Activated CD8-positive, alpha-beta memory T cell treated with anti-CD3 and anti-CD28 coated beads for 48 hours (primary cell): ENCODE data around the gene COPS9.

Source experiments
- DNase-seq, 3 experiments: peaks; one replicate each; pipeline ENCODE4 v3.0.0-alpha.2; 2020; ENCODE audit warnings: low read depth in 2 of 3, low spot score in 2 of 3

Gene COPS9

DNA sequence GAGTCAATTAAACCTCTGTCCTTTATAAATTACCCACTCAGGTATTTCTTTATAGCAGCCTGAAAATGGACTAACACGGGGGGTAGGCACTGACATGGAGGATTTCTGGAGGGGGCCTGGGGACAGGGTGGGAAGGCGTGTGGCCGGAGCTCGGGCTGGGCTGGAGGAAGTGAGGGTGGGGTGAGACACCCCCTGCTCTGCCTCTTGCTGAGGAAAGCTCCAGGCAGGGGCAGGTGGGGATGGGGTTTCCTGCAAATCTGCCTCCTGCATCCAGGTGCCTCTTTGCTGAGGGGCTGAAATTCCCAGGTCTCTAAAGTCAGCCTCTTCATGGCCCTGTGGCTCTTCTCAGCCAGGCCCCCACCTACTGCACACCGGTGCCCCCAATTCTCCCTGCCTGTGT, 30.1 kb upstream of the COPS9 start:
- no peak for DNase-seq

DNA sequence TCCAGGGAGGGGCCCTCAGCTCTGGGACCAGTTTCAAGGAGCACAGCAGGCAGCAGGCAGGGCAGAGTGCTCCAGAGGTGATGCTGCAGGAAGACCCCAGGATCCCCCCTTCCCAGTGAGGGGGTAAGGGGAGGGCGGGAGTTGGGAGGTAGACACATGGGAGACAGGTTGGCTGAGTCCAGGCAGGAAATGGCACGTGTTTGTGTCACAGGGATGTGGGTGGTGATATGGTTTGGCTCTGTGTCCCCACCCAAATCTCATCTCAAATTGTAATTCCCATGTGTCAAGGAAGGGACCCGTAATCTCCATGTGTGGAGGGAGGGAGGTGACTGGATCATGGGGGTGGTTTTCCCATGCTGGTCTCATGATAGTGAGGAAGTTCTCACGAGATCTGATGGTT, 29.6 kb upstream of the COPS9 start:
- no peak for DNase-seq

DNA sequence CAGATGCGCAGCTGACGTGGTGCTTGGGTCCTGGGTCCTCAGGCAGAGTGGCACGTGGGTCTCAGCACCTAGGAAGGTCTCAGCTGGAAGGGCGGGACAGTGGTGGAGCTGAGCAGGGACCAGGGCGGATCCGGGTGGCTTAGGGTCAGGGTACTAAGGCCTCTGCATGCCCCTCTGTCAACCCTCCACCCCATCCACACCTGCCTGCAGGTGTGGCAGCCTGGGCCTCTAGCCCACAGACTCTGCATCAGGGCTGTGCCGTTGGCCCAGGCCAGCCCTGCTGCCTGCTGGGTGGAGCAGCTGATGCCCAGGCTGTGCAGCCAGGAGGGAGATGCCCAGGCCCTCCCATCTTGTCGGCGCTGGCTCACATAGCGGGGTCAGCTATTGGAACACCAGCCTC, 28.9 kb upstream of the COPS9 start:
- no peak for DNase-seq

DNA sequence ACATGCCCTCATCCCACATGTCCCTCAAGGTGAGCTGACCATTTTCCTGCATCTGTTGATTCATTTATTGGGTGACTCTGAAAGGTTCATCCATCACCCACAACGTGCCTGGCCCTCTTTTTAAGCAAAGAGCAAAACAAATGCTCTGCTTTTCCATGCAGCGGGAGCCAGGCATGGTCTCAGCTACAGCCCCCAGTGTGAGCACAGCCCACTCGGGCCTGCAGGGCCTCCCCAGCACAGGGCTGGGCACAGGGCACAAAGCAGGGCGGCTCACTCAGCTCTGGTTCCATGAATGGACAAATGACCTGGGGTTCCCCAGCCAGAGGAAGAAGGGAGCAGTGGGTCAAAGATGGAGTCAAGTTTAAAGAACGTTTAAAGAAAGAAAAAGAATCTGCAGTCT, 28.5 kb upstream of the COPS9 start:
- no peak for DNase-seq

DNA sequence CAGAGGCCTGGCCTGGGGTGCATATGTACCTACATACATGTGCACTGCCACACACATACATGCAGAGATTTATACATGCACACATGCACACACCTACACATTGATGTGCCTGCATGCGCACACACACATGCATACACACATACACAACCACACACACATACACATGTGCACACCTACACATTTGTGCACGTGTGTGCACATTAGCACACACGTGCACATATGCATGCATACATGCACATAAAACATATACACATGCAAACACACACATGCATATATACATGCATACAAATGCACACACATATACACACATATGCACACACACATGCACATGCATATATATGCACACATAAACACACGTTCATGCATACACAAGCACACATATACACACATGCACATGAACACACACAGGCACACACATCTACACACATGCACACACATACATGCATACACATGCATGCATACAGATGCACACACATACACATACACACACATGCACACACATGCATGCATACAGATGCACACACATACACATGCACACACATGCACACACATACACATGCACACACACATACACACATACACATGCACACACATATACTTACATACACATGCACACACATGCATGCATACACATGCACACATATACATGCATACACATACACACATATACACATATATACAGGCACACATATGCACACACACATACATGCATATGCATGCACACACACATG, 27.9 kb upstream of the COPS9 start:
- DNase-seq, result no peak

DNA sequence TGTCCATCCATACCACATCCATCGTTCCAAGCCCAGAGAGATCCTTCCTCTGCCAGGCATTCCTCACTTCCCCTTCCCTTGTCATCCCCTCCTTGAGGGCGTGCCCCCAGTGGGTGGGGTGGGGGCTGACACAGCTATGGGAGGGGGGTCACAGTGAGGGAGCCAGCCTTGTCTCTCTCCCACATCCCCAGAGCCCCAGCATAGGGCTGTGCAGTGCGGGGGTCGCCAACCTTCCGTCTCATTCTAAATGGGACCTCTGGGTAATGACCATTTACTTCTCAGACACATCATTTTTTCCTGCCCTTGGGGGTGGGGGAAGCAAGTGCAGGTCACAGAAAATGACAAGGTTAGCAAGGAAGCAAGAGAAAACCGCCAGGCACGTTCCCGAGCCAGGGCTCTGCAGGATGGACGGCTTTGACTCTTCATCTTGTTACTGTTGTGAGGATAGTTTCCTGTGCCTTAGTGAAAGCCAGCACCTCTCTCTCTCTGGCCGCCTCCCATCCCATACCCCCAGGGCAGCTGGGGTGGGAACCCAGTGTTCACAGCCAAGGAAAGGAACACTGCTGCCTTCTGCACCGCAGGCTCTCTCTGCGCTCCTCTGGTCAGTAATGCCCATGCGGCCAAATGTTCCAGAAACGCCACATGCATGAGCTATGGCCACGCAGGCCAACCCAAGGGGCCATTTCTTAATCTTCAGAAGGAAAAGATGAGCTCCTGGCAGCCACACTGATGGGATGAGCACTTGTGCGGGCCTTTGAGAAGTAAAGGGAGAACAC, 27.0 kb upstream of the COPS9 start:
- DNase-seq, result no peak

DNA sequence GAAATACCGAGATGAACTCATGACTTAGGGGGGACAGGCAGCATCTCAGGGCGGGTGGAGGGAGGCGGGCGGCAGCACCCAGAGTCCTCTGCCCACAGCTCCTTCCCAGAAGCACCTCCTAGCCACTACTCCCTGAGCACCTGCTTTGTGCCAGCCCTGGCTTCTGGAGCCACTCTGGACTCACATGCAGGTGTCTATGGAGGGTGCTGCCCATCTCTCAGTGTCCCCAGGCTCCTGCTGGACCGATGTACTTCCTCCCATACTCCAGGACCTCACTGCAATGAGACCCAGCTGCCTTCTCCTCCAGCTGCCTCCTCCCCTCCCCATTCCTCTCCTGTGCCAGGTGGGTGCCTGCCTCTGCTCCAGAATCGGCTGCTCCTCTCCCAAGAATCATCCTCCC, 26.4 kb upstream of the COPS9 start:
- DNase-seq, result no peak

DNA sequence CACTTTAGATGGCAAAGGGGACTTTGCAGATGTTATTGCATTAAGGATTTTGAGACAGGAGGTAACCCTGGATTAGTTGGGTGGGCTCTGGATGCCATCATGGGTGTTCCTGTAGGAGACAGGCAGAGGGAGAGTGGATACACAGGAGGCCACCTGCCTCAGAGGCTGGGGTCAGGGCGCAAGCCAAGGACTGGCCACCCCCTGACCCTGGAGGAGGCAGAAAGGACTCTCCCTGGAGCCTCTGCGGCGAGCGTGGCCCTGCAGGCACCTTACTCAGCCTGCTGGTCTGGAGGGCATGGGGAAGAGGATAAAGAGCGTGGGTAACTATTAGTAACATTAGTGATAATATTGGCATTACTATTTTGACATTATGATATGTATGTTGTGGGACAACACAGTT, 25.9 kb upstream of the COPS9 start:
- no peak for DNase-seq

DNA sequence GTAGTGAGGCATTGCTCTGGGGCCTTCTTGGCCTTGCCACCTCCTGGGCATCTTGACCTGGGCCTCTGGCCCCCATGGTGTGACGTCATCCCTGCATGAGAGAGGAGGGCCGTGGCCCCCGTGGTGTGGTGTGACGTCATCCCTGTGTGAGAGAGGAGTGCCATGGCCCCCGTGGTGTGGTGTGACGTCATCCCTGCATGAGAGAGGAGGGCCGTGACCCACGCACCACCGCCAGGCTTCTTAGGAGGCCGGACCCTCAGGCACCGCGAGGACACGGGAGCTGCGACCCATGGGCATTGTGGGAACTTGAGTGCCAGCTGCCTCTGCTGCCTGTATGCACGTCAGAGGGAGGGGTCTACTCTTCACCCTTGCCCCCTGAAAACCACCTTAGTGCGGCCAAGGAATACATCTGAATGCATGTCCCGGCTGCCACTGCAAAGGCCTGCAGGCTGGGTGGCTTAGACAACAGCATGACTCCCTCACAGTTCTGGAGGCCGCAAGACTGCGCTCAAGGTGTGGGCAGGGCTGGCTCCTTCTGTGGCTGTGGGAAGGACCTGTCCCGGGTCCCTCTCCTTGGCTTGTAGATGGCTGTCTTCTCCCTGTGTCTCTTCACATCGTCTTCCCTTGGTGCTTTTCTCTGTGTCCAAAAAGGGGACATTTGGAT, 25.1 kb upstream of the COPS9 start:
- DNase-seq, result no peak

DNA sequence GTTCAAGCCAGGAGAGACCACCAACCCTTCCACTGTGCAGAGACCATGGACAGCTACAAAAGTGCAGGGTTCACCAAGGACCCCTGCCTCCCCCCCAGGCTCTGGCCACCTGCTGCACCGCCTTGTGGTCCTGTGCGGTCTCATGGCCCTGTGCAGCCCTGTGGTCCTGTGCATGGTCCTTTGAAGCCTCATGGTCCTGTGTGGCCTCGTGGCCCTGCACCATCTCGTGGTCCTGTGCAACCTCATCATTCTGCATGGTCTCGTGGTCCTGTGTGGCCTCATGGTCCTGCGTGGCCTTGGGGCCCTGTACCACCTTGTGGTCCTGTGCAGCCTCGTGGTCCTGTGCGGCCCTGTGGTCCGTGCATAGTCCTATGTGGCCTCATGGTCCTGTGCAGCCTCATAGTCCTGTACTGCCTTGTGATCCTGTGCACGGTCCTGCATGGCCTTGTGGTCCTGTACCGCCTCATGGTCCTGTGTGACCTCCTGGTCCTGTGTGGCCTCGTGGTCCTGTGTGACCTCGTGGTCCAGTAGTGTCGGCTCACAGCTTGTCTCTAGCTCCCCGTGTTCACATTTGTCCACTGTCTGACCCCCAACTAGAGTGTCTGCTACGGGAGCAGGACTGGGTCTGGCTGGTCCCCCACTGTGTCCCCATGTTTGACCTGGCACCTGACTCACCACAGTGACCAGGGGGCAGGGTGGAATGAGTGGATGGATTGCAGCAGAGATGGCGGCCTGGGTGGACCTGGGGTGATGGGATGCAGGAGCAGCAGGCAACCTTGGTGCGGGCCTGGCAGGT, 24.4 kb upstream of the COPS9 start:
- DNase-seq, result no peak

DNA sequence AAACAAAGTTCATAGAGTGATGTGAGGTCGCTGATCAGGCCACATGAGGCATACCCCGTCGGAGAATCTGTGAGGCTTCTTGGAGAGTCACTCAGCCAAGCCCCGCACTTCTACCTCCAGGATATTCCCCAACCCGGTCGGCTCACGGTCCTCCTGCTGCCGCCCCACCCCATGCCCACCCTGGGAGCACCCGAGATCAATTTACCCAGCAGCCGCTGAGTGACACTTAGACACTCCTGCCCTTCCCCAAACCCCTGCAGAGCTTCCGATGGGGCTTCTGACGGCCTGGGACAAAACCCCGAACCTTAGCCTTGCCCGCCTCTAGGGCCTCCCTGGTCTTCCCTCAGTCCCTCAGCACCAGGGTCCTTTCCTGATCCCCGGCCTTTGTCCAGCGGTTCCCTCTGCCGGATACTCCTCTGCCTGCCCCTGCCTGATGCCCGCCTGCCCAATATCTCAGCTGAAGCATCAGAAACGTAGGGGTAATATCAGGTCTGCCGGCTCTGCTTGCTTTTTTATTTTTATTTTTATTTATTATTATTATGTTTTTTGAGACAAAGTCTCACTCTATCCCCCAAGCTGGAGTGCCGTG, 23.2 kb upstream of the COPS9 start:
- no peak for DNase-seq

DNA sequence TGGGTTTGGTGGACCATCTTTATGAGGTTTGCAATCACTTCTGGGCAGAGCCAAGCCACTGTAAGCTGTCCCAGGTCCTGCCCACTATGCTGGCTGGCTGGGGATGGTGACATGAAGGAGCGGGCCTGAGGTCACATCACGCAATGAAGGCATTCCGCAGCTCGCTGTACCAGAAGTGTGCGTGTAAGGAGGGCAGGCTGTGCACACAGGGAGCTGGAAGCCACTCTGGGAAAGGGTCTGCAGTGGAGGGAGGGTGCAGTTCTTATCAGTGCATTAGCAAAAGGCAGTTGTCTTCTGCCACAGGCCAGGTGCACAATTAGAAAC, 21.0 kb upstream of the COPS9 start:
- no peak for DNase-seq

DNA sequence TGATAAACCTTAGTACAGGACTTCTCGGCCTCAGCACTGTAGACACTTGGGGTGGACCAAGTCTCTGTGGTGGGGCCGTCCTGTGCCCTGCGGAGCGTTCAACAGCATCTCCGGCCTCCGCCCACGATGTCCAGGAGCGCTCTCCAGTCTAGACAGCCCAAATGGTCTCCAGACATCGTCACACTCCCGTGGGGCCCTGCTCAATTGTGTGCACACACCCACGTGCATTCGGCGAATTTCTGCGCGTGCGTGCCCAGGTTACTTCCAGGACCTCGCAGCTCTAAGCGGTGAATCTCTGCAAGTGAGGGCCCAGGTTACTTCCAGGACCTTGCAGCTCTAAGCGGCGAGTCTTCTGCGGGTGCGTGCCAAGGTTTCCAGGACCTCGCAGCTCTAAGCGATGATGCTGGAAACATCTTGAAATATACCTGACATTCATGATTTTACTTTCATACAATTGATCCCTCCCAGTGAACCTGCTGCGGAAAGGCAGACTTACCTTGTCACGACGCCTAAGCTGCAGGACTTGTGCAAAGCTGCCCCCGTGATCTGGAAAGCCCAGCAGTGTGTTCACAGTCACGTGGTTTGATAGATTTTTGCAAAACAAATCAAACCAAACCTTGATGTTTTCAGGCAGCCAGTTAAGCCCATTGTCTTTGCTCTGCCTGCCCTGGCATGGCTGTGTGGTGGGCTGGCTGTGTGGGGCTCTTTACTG, 20.5 kb upstream of the COPS9 start:
- DNase-seq, result no peak

DNA sequence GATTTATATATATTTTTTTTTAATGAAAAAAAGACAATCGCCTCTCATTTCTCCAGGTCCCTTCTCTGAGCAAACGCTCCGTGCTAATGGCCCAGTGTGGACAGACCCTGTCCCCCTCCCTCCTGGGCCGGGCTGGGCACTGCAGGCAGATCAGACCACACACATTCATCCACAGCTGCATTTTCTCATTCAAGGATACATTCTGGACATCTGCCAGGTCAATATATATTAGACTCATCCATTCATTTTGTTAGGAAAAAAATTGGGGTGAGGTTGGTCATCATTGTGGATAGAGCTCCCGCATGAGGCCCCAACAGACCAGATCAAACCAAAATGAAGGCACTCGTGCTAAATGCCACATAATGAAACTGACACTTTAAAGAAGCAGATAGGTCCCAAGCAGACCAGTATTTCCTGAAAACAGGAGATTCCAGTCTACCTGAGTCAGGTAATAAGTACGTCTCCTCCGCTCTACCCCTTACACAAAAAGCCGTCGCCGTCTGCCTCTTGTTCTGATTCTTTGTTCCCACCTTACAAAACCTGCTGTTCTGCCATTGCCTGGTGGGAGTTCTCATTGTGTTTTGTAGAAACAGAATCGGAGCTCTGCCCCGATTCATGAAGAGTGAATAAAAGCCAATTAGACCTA, 19.8 kb upstream of the COPS9 start:
- DNase-seq, result no peak

DNA sequence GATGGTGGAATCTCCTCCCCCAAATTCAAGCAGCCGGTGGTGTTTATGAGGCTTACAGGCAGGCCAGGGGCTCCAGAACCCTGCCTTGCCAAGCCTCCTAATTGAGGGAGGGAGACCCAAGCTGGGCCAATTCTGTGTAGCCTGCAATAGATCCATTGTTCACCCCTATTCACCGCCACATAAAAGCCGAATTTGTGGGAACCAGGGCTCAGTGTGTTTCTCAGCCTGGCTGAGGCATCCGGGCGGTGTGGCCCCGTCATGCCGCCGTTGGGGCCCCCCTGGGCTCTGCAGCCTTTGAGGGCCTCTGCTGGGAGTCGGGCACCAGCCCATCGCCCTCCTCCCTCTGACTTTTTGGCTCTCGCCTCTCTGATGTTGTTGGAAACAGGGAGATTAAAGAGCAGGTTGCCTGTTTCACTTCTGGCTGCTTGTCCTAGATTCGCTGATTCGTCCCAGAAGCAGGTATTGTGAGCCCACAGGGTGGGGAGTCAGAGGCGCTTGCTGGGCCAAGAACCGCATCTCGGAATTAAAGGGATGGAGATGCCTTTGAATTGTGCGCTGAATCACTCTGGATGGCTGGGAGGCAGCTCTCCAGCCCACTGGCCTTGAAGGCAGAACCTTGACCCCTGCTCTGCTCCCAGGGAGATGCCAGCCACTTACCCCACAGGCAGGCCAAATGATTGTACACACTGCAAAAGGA, 19.1 kb upstream of the COPS9 start:
- DNase-seq, result no peak

DNA sequence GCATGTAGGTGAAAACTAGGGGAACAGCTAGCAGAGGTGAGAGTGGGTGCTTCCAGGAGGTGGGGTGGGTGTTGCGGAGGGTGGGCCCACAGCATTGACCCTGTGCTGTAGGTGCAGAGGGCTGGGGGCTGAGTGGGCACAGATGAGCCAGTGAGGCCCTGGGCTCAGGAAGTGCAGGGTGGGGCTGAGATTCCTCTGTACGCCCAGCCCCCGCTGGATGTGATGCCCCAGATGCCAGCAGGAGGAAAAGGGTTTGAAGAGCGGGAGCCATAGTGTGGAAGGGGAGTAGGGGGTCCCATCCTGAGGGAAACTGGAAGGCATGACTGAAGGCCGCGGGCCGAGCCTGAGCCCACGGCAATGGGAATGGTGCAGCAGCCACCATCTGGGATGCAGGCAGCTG, 18.5 kb upstream of the COPS9 start:
- no peak for DNase-seq

DNA sequence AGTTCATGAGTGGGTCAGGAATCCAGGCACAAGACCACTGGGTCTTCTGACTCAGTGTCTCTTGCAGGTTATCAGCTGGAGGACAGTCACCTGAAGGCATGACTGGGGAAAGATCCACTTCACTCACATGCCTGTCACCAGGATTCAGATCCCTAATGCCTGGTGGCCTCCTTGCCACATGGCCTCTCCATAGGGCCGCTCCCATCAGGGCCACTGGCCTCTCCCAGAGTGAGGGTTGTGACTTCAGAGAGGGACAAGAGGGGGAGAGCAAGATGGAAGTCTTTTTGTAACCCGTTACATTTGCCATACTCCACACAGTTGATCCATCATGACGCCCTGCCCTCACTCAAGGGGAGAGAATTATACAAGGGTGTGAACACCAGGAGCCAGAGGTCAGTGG, 17.3 kb upstream of the COPS9 start:
- DNase-seq, result no peak

DNA sequence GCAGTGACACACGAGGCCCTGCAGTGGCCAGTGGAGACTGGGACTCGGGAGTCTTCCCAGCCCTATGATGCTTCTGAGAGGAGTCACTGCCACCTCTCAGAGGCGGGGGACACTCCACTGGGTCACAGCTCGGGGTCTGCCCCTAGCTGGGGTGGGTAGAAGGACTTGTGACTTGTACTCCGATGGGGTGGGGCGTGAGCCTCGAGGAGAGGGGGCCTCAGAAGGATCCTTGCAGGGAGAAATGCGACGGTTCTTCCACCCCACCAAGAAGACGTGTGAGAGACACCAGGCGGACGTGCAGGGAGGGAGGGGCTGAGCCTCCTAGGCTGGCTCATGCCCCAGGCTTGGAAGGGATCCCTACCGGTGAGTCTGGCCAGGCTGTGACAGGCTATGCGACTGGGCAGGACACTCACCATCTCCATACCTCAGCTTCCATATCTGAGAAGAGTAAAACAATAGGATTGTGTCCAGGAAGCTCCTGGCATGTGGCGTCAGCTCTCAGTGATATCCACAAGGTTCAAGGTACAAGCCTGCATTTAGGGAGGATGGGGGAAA, 15.4 kb upstream of the COPS9 start:
- DNase-seq, result no peak
